Forelimb muscle (tissue), 1 donor: ENCODE results near the gene ATG4B. TPM values are rescaled to one million over a fixed set of nuclear protein-coding genes. Genes with fewer than 3 reads are reported as not detected.

Experiments
- DNase-seq: peaks from one replicate; pipeline ENCODE4 v3.0.0-alpha.2; 2013; ENCODE audit warnings: low read depth
- polyA plus RNA-seq: library from polyadenylated mRNA; unstranded; fragments of 120-200 nt; gene quantifications from one replicate; pipeline ENCODE4 v1.2.1, GENCODE V29; 2013; ENCODE audit not compliant: insufficient read length

Gene ATG4B
- polyA plus RNA-seq, 1 donor: 51.9 TPM

DNA sequence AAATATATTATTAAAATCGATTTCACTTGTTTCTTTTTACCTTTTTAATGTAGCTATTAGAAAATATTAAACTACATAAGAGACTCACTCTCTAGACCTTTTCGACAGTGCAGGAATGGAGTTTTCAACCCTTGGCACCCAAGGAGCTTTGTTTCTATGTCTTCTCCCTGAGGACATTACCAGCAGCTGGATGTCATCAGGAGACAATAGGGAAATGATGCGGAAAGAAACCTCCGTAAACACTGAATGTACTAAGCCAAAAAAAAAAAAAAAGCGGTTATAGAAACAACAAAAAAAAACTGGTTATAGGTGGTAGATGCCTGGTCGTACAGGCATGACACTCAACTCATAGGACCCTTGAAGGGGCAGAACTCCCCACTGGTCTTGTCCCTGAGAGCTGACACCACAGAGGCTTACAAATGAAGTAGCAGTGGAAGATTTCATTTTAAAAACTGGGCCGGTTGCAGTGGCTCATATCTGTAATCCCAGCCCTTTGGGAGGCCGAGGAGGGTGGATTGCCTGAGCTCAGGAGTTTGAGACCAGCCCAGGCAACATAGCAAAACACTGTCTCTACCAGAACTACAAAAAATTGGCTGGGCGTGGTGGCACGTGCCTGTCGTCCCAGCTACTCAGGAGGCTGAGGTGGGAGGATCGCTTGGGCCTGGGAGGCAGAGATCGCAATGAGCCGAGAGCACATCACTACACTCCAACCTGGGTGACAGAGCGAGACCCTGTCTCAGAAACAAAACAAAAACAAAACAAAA, 24.3 kb upstream of the ATG4B start:
- DNase-seq: no peak

DNA sequence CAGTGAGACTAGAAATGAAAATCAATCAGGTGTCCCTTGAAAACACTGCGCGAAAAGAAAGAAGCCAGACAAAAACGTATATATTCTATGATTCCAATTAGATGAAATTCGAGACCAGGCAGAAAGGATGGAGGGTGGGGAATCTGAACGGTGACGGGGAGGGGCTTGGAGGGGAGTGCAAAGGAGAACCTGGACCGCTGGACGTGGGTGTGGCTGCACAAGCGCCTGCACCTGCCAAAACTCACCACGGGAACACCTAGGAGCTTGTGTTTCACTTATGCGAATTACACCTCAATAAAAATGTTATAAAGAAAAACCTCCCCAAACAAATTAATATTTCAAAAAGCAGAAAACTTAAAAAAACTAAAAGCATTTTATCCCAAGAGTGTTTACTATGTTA, 22.5 kb upstream of the ATG4B start:
- no peak for DNase-seq

DNA sequence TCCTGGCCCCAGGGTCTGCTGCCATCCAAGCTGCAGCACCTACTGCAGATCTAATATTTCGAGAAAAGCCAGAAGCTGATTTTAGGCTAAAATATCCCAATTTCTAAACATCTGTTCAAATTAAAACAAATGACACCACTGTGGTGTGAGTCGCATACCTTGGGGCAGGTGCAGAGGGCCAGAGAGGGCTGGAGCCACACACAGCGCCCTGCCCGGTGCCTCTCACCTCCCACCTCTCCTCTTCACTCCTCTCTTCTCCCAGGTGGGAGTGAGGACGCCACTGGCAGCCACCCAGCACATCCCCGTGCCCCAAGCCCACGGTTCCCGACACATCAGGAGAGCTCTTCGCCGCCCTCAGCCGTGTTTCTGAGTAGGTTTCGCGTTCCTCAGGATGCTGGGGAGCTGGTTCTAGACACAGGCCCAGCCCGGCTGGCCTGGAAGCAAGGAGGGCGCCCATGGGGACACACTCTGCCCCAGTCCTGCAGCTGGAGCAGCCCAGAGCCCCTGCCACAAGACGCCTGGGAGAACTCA, 21.9 kb upstream of the ATG4B start:
- no peak for DNase-seq

DNA sequence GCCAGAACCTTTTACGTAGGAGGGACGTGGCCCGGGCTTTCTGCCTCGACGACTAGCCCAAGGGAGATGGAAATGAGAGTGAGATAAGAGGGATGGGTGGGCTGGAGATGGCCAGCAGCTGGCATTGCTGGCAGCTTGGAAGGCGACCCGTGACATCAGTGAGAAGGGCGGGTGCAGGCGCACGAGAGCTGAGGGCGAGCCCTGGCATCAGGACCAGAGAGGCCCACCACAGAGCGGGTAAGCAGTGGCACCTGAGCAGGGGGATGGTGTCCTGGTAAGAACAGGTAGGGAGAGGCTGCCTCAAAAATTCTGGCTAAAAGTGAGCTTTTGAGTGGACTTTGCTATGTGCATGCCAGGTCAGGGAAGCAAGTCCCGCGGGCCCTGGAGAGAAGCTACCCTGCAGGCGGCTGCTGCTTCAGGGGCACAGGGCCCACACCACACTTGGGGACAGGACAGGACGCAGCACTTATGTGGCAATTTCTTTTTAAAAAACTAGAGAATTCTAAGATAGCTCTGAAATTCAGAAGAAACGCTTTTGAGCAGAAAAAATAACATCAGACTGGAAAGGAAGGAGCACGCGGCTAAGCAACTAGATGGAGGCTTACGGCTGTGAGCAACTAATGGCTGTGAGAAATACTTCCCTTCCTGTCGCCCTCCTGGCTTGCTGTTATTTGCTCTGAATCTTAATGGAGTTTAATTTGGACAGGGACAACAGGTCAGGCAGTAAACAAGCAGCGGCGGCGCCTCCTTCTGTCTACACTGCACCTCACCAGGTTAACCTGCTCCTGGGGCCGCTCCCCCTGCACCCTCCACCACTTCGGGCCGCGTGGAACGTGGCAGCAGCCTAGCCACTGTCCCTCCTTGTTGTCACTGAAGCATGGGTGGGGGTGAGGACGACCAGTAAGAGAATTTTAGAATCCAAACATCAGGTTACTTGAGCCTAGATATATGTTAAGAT, 21.0 kb upstream of the ATG4B start:
- no peak for DNase-seq

DNA sequence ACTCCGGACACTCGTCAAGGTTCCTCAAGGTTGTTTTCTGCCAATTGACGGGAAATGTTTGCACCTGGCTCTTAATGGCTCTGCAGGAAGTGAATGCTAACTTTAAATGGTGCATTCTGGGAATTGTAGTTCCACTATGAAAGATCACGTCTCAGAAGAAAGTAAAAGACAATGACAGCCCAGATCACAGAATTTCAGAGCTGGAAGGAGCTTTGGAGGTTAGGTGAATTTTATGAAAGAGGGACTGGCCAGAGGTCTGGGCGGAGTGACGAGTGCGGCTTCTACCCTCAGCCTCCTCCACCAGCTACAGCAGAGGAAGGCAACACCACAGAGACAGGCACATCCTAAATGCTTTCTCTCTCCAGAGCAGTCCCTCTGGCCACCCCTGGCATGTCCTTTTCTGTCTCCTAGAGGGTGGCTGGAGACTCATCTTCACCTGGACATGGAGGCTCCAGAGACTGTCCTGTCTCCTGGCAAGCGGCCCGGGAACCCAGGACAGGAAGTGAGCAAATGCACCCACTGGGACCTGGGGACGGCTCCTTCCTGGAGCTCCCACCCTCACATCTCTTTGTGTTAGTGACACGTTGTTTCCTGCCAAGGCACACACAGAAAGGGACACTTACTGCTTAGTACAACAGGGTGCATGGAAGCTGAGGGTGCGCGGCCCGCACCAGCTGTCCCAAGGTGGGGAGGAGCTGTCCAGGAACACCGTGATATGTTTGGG, 19.9 kb upstream of the ATG4B start:
- DNase-seq: no peak

DNA sequence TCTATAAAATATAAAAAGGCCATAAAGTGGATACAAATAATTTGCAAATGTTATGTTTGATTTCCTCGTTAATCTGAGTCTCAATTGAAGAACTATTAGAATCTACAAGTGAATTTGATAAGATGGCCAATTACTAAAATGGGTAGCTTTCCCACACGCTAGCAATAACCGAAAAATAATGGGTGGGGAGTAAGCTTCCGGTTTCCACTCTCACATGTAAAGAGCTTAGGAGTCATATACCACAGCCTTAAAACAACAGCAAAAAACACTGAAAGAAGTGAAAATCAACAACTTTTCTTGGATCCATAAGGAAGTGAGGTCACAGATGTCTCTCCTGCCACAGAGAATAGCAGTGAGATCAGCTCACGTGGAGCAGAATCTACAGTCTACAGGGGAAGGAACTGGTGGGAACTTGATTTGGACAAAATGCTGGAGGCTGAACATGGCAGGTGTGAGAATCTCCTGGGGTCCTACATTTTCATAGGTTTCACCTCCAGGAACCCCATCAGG, 19.1 kb upstream of the ATG4B start:
- no peak for DNase-seq

DNA sequence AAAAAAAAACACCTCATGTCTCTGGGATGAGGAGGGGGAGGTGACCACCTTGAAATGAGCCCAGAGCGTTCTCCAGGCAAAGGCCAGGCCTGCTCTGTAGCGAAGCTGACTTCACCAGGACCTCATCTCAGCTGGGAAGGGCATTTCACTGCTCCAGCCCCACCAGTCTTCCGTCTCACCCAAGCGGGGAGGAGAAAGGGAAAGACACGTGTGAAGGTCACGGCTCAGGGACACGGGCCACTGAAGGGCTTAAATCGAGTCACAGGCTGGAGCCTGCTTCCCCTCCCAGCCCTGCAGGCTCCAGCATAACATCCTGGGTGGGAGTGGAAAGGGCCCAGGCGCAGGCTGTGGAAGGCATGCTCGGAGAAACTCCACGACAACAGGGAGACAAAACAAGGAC, 18.7 kb upstream of the ATG4B start:
- DNase-seq: no peak

DNA sequence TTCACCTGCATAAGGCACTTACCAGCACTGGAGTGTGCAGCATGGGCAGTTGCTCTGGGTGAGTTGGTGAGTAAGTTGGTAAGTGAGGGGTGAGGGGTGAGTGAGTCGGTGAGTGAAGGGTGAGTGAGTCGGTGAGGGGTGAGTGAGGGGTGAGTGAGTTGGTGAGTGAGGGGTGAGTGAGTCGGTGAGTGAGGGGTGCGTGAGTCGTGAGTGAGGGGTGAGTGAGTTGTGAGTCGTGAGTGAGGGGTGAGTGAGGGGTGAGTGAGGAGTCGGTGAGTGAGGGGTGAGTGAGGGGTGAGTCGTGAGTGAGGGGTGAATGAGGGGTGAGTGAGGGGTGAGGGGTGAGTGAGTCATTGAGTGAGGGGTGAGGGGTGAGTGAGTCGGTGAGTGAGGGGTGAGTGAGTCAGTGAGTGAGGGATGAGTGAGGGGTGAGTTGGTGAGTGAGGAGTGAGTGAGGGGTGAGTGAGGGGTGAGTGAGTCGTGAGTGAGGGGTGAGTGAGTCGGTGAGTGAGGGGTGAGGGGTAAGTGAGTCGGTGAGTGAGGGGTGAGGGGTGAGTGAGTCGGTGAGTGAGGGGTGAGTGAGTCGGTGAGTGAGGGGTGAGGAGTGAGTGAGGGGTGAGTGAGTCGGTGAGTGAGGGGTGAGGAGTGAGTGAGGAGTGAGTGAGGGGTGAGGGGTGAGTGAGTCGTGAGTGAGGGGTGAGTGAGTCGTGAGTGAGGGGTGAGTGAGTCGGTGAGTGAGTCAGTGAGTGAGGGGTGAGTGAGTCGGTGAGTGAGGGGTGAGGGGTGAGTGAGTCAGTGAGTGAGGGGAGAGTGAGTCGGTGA, 17.7 kb upstream of the ATG4B start:
- DNase-seq: no peak

DNA sequence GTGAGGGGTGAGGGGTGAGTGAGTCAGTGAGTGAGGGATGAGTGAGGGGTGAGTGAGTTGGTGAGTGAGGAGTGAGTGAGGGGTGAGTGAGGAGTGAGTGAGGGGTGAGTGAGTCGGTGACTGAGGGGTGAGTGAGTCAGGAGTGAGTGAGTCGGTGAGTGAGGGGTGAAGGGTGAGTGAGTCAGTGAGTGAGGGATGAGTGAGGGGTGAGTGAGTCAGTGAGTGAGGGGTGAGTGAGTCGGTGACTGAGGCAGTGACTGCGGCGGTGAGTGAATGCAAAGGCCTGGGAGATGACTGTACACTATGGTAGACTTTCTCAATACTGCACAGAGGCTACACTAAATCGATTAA, 17.1 kb upstream of the ATG4B start:
- no peak for DNase-seq

DNA sequence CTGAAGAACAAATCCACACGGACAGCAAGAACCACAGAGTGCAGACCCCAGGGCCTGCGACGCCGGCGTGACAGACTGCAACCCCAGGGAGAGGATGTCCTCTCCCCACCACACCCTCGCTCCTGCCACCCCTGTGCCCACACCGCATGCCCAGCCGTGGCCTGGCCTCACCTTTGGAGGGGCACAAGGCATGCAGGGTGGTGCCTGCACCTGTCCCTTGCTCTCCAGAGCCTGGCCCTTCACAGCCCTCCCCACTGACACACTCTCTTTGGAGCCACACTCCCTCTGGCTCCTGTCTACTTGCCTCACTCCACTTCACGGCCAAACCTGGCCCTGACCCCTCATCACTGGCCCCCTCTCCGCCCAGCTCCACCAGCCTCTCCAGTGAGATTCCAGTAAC, 9.8 kb upstream of the ATG4B start:
- no peak for DNase-seq

DNA sequence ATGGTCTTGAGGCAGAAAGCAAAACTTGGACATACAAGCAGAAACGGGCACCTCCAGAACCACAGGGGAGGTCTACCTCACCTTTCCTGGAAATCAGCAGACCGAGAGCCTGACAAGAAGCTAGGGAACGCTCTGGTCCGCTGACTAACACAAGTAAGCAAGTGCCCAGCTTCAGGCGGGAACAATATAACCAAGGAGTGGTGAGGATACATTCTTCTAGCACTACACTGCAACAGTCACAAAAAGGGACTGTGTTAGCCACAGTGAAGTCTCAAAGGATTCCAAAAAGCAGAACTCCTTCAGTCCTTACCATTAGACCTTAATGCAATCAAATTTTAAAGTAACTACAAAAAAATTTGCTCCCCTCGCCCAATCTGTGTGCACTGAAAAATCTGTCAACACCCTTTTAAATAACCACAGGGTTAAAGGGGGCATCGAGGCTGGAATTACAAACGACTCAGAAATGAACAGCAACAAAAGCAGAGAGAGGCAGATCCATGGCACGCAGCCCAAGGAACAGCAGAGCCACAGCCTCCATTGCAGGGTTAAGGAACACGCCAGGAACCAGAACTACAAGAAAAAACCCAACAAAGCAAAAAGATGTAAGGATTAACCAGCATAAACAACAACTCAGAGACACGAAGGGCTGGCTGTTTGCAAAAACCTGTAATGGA, 7.6 kb upstream of the ATG4B start:
- no peak for DNase-seq

DNA sequence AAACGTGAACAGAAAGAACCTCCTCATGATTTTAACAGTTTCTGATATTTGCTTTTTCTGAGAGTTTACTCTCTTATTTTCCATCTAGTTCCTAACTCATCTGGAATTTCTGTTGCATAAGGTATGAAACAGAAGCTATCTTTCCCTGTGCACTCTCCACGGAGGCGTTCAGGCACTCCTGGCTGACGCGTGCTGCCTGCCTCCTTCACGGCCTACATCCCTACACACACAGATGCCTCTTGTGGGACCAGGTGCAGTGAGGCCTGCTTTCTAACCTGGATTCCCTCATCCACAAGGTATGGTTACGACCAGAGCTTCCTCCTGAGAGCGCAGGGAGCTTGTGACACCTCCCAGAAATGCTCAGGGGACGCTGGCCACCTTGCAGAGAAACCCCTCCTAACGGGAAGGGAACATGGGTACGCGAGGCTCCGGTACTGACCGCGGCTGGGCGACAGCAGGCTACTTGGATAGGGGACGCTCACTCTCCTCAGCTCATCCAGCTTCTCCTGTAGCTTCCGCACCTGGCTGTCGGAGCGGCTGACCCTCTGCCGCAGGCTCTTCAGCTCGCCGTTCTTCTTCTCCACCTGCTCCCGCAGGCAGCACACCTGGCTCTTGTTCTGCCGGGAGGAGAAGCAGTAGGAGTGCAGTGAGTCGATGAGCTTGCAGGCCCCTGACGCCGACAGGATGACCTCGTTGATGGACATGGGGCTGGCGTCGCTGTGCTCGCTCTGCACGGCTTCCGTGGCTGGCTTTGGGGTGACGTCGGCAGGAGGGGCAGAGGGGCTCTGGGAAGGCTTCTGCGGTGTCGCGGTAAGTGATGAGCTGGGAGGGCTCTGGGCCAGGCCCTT, 4.8 kb upstream of the ATG4B start:
- DNase-seq: no peak

DNA sequence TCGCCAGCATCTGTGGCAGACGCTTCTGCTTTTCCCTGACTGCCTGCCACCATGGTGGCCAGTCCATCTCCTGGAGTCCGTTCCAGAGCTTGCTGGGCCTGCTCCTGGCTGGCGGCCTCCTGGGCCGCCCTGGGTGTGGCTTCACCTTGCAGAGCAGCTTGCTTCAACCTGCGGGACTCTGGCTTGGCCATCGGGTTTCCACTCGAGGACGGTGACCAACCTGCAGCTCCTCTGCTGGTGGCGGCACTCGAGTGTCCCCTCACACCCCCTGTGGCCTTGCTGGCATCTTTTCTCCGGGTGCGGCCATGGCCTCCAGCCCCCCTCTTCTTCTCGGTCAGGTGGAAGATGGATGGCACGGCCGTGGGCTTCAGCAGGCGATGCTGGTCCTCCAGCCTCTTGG, 3.9 kb upstream of the ATG4B start:
- DNase-seq: no peak

DNA sequence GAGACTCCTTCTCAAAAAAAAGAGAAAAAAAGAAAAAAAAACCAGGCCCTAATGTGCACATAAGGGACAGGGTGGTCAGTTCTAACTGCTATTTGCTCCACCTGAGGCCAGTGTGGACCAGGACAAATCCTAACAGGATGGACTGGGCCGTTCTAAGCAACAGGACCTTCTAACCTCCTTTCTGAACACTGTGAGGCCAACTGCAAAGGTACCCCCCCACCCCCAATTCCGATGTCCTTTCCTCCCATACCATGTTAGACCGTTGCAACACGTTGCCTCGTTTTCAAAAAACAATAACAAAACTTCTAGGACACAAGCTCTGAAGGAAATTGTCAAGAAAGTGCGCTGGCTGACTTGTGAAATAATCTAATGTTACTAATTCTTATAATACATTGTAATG, 1.7 kb upstream of the ATG4B start:
- DNase-seq: no peak

DNA sequence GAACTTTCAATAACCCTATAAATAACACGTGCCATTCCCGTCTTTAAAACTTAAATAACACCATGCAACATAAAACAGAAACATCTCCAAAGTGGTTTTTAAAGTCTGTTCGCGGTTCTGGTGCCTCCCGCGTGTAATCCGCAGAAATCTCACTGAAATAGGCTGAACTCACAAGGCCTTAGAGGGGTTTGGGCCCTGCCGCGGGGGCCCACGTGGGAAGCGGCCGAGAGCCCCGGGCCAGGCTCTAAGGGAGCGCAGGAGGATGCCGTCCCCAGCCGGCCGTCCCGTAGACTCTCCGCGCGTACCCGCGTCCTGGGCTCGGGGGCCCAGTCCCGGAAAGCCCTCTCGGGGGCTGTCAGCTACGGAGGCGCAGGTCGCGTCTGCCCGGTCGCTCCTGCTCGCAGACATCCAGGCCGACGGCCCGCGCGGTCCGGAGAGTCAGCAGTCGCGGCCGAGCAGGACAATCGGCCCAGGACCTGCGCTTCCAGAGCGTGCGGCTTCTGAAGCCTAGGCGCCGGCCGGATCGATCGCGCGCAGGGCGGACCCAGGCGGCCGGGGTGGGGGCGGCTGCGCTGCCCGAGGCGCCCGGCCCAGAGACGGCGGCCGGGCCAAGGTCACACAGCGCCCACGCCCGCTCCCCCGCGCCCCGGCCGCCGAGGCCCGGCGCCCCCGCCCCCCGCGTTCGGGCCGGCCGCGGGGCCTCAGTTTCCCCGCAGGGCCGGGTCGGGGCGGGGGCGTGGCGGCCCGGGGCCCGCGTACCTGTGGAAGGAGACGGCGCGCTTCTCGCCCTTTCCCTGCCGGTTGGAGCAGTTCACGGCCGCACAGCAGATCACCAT, 1.1 kb upstream of the ATG4B start:
- no peak for DNase-seq

DNA sequence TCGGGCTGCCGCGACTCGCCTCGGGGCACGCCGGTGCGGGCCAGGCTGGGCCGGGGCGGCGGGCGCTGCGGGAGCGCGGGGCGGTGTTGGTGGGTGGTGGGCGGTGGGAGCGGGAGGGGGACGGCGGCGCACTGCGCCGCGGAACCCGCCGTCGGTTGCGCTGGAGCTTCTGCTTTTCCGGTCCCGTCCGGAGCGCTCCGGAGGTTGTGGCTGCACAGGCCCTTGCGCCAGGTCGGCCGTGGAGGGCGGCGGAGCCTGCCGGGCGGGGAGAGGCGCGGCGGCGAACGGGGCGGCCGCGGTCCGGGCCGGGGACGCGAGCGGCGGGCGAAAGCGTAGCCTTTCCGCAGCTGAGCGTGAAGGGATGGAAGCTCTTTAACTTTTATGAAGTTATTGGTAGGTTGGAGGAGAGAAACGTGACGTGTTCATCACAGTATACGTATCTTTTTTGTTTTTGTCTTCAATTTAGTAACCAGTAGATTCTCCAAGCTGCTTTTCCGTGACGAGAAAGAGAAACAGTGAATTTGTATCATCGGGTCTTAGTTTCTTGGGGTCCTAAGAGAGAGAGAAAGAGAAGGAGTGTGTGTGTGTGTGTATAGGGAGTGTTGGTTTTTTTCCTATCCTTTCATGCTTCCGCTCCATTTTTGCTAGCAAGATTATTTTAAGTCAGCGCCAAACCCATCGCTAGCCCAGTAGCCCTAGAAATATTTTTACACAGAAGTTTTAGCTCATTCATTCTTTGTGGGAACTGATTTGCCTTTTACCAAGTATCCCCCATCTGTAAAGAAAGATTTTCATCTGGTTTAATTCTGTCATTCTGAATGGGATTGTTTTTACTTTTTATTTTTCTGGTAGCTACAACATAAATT, 535 bp downstream of the ATG4B start:
- no peak for DNase-seq

DNA sequence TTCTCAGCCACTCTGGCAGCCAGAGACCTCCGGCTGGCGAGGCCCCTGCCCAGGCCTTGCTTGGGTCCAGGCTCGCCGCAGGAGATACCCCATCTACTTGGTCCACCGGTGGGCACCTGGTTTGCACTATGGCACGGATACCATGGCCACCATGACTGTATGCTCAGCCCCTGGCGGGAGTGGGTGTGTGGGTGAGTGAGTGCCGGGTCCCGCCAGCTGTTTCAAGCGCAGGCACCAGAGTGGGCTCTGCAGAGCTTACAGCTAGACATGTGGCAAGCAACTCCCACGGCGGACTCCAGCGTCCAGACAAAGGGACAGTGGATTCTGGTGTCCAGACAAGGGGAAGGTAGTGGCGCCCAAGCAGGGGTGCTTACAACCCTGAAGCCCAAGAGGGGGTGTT, 1.4 kb downstream of the ATG4B start:
- DNase-seq: no peak

DNA sequence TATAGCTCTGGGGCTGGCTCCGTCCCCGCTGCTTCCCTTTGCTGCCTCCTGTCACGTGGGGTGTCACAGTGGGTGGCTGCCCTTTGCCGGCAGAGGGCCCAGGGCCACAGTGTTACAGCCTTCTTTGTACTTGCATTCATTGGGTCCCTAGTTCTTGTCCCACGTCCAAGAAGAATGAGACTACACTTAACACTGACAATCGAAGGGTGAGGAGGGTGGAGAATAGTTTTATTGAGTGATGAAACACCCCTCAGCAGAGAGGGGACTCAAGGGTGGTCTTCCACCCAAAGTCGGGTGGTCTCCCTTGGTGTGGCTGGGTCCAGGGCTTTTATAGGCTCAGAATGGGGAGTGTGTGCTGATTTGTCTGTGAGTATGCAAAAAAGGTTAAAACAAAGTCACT, 1.9 kb downstream of the ATG4B start:
- no peak for DNase-seq
